Measurements from ENCODE around the gene CATSPERE. TPM values are rescaled to one million over a fixed set of nuclear protein-coding genes. Genes with fewer than 3 reads are reported as not detected.

The CATSPERE gene
- total RNA-seq, 4 donors from 2014 or later, result 0.25 to 0.98 (median 0.91) TPM; not detected in 1

- no peak for TF ChIP-seq POLR2A (IDR thresholded peaks at IDR 0.05)
- TF ChIP-seq CTCF (IDR thresholded peaks at IDR 0.05), result no peak
- WGBS, 2 donors, result 89 to 94% methylated on average over 6 of the region's 6 CpGs
- intact Hi-C loops (cut with DNase I; ENCODE audit: low total_unique reads), result no loop called here
- no peak overlapping the region for H3K4me3 ChIP-seq (ENCODE audit: low read depth, poor library complexity, severe bottlenecking)
- DNase-seq (ENCODE audit: low spot score in 2 of 2), result no peak
Observed at GRCh38 chr1:244634546-244634945, 173.5 kb downstream of the CATSPERE start.

- DNase-seq (ENCODE audit: low spot score in 2 of 2), result no peak
- intact Hi-C loops (cut with DNase I; ENCODE audit: low total_unique reads), result no loop called here
- TF ChIP-seq POLR2A (IDR thresholded peaks at IDR 0.05) (no peak), CTCF (IDR thresholded peaks at IDR 0.05) (no peak)
- no peak overlapping the region for H3K4me3 ChIP-seq (ENCODE audit: low read depth, poor library complexity, severe bottlenecking)
- 85 to 87% methylated on average over 10 of the region's 10 CpGs for WGBS, 2 donors
Observed at GRCh38 chr1:244636488-244637259, 175.6 kb downstream of the CATSPERE start.

- TF ChIP-seq CTCF (IDR thresholded peaks at IDR 0.05), result no peak
- TF ChIP-seq POLR2A (IDR thresholded peaks at IDR 0.05), result no peak
- intact Hi-C loops (cut with DNase I; ENCODE audit: low total_unique reads), result no loop called here
- no peak for DNase-seq (ENCODE audit: low spot score in 2 of 2)
- no peak overlapping the region for H3K4me3 ChIP-seq (ENCODE audit: low read depth, poor library complexity, severe bottlenecking)
Observed at GRCh38 chr1:244639561-244639960, 178.5 kb downstream of the CATSPERE start.

GRCh38 chr1:244640917-244641316 is 179.8 kb downstream of the CATSPERE start:
- TF ChIP-seq CTCF (IDR thresholded peaks at IDR 0.05) (no peak), POLR2A (IDR thresholded peaks at IDR 0.05) (no peak)
- no peak overlapping the region for H3K4me3 ChIP-seq (ENCODE audit: low read depth, poor library complexity, severe bottlenecking)
- 88 to 90% methylated on average over 6 of the region's 6 CpGs for WGBS, 2 donors
- no peak for DNase-seq (ENCODE audit: low spot score in 2 of 2)
- intact Hi-C loops (cut with DNase I; ENCODE audit: low total_unique reads), result no loop called here

GRCh38 chr1:244642526-244642925 is 181.5 kb downstream of the CATSPERE start:
- intact Hi-C loops (cut with DNase I; ENCODE audit: low total_unique reads), result no loop called here
- no peak for TF ChIP-seq POLR2A (IDR thresholded peaks at IDR 0.05)
- TF ChIP-seq CTCF (IDR thresholded peaks at IDR 0.05), result no peak
- 79 to 82% methylated on average over 16 of the region's 16 CpGs for WGBS, 2 donors
- DNase-seq (ENCODE audit: low spot score in 2 of 2), result no peak
- no peak overlapping the region for H3K4me3 ChIP-seq (ENCODE audit: low read depth, poor library complexity, severe bottlenecking)

- intact Hi-C loops (cut with DNase I; ENCODE audit: low total_unique reads), result no loop called here
- 93 to 94% methylated on average over 14 of the region's 14 CpGs for WGBS, 2 donors
- TF ChIP-seq CTCF (IDR thresholded peaks at IDR 0.05) (no peak), POLR2A (IDR thresholded peaks at IDR 0.05) (no peak)
- DNase-seq (ENCODE audit: low spot score in 2 of 2), result no peak
- H3K4me3 ChIP-seq (ENCODE audit: low read depth, poor library complexity, severe bottlenecking), result no peak overlapping the region
Observed at GRCh38 chr1:244642988-244643387, 181.9 kb downstream of the CATSPERE start.
